ENCODE data around the gene OR1D2. TPM values are rescaled to one million over a fixed set of nuclear protein-coding genes. Genes with fewer than 3 reads are reported as not detected.
"Not testable (repeated sequence)": the region's sequence is repeated elsewhere in the genome, so short reads cannot be mapped to it uniquely, and the experiment has no call there.

Gene OR1D2, protein sequence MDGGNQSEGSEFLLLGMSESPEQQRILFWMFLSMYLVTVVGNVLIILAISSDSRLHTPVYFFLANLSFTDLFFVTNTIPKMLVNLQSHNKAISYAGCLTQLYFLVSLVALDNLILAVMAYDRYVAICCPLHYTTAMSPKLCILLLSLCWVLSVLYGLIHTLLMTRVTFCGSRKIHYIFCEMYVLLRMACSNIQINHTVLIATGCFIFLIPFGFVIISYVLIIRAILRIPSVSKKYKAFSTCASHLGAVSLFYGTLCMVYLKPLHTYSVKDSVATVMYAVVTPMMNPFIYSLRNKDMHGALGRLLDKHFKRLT
- not detected for total RNA-seq

DNA sequence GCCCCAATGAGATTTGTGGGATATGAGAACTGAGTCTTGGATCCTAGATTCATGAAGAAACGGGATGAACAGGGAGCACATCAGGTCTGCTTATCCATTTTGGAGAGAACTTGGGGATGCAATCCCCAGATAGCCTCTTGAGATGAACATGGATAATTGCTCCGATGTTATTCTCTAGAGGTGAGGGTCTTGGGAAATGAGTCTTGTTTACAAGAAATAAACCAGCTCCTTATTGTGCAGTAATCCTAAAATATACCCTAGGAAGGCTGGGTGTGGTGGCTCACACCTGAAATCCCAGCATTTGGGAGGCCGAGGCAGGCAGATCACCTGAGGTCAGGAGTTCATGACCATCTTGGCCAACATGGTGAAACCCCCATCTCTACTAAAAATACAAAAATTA lies at the start of gene OR1D2:
TSS of gene OR1D2 (minus strand) at position 101 of the 400 bp plus-strand sequence. CDS start 11,426 bp downstream, outside the sequence.
- ATAC-seq, result no peak

DNA sequence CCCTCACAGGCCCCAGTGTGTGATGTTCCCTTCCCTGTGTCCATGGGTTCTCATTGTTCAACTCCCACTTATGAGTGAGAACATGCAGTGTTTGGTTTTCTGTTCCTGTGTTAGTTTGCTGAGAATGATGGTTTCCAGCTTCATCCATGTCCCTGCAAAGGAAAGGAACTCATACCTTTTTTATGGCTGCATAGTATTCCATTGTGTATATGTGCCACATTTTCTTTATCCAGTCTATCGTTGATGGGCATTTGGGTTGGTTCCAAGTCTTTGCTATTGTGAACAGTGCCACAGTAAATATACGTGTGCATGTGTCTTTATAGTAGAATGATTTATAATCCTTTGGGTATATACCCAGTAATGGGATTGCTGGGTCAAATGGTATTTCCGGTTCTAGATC lies 33.3 kb upstream of the OR1D2 start:
- not testable (repeated sequence) for ATAC-seq

DNA sequence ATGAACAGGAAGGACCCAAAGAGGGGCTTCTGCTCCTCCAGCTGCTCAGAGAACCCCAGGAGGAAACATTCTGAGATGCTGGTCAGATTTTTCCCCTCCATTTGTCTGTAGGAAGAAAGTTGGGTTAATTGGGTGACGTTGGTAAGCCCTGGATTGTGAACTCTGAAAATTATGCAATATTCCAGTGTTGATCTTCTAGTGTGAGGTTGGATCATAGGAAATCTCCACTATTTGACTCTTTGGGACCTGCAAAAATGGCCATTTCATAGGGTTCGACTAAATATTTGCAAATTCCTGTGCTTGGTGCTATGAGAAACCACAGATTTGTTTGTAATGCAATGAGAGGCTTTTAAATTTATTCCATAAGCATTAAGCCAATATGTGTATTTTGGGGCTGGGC lies 23.2 kb upstream of the OR1D2 start, which contains the start of gene OR1G1:
TSS of gene OR1G1 (minus strand) at position 101 of the 400 bp plus-strand sequence. CDS start at position 101, 0 bp downstream.
- ATAC-seq, result no peak

DNA sequence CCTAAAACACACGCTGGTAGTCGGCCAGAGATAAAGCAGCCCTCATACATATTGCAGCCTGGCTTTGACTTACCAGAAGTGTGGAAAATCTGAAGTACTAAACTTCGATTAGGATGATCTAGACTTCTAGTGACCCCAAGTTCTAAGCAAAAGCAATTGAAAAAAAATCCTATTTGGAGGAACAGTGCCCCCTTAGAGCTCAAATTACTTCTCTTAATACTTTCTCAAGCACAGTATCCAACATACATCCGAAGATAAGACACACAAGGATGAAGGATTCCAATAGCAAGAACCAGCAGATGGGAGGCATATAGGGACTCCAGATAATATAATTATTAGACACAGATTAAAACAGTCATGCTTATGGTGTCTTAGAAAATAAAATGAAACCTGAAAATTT lies 30.4 kb downstream of the OR1D2 start:
- not testable (repeated sequence) for ATAC-seq

DNA sequence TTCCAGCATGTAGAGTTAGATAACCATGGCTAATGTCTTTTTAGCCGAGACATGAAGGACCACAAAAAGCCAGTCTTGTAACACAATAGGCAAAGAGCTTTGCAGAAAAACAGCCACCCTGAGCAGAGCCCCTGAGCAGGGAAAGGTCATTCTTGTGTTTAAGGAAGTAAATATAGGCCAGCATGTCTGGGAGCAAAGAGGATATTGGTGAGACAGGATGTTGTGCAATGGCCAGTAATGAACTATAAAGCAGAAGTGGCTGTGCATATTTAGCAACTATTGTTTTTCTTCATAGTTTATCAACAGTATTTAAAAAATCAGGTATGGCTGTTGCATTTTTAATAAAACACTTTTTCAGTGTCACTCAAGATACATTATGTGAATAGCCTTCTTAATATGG lies 39.0 kb downstream of the OR1D2 start:
- ATAC-seq, result peak; percentile 60

DNA sequence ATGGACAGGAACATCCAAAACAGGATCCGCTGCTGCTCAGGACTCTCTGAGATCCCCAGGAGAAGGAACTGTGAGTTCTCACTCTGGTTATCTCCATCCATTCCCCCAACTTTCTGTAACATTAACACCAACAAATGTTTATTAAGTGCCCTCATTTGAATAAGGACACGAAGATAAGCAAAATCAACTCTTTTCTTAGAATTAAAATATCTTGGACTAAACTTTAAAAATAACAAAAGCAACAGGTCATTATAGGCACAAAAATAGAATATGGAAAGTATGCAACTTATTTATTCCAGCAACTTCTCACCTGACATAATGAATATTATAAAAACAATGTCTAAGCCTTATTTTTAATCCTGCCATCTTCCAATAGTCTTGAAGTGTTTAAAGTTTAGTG lies 40.7 kb downstream of the OR1D2 start, which contains the start of gene OR1D5:
TSS of gene OR1D5 (minus strand) at position 101 of the 400 bp plus-strand sequence. CDS start at position 101, 0 bp downstream.
- ATAC-seq, result not testable (repeated sequence)

DNA sequence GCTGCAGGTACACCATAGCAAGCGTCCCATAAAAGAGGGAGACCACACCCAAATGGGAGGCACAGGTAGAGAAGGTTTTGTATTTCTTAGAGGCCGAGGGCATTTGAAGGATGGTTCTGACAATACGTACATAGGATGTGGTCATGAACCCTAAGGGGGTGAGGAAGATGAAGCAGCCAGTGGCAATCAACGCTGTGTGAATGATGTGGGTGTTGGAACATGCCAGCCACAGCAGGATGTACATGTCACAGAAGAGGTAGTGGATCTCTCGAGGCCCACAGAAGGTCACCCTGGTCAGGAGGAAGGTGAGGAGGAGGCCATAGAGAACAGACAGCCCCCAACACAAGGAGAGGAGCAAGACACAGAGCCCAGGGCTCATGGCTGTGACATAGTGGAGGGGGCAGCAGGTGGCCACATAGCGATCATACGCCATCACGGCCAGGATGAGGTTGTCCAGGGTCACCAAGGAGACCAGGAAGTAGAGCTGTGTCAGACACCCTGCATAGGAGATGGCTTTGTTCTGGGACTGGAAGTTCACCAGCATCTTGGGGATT lies 41.3 kb downstream of the OR1D2 start:
- ATAC-seq, result not testable (repeated sequence)

DNA sequence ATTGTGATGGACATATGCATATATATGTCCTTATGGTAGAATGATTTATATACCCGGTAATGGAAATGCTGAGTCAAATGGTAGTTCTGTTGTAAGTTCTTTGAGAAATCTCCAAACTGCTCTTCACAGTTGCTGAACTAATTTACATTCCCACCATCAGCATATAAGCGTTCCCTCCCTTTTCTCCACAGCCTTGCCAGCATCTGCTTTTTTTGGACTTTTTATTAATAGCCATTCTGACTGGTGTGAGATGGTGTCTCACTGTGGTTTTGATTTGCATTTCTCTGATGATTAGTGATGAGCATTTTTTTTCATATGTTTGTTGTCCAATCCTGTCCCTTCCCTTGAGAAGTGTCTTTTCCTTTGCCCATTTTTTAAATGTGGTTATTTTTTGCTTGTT lies 49.4 kb downstream of the OR1D2 start:
- ATAC-seq, result not testable (repeated sequence)

DNA sequence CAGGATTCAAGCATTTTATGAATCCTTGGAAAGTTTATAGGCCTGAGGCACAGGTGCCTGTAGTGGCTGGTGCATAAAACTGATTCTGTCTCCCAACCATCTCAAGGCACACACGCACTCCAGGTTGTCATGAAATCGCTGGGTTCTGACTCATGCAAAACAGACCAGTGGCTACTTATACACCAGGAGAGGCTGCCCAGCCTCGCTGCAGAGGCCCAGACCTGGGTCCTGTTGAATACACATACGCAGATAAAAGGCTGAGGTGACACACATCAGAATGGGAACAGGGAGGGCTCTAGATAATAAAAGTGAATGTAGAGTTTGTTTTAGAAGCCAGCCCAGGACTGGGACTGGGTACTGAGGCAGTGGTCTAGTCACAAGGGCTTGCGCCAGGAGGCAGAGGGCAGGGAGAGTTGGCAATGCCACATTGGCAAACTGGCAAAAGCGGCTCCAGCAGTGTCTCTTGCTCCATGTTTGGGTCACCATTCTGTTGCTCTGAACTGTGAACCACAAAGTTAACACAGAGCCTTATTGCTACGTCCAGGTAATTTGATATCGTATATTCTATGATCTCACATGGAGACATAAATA lies 54.4 kb downstream of the OR1D2 start:
- no peak for ATAC-seq

DNA sequence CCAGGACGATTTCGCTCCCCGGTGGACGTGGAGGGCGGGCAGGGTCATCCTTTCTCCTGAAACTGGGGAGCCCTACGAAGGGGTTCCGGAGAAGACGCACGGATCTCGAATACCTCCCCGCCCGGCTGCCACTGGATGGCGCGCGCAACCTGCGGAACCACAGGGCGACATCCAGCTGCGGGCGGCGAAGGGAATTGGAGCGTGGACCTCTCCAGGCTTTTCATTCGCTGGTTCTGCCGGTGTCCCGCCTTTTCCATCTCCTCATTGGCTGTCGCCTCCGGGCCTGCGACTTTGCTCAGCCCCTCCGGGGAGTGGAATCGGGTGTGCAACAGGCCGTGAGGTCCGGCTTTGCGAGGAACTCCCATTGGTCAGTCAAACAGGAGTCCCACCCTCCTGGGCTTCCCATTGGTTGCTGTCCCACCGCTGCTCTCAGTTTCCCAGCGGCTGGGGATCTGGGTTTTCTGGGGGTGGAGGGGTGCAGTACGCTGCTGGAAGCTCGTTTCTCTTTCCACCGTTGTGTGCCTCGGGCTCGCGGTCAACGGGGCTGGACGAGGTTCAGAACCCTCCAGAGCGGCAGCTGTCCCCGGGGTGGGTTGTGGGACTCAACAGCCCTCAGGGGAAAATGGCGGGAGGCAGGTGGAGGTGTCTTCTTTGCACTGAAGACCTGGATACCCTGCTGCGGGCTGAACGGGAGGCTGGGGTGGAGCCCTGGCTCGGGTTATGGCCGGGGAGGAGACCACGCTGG lies 55.3 kb downstream of the OR1D2 start:
- peak; percentile 99 for ATAC-seq

DNA sequence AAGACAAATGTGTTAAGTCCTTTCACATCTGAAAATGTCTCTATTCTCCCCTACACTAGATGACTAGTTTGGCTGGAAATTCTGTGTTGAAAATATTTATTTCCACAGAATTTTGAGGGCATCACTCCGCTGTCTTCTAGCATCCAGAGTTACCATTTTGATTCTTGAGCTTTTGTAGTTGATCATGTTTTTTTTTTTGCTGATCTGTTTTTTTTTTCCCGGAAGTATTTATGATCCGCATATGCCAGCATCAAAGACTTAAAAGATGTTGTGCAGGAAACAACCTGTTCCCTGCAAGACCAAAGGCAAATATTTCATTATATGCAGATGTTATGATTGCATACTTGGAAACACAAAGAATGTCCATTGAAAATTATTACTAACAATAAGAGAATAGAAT lies 57.5 kb downstream of the OR1D2 start:
- ATAC-seq, result no peak

DNA sequence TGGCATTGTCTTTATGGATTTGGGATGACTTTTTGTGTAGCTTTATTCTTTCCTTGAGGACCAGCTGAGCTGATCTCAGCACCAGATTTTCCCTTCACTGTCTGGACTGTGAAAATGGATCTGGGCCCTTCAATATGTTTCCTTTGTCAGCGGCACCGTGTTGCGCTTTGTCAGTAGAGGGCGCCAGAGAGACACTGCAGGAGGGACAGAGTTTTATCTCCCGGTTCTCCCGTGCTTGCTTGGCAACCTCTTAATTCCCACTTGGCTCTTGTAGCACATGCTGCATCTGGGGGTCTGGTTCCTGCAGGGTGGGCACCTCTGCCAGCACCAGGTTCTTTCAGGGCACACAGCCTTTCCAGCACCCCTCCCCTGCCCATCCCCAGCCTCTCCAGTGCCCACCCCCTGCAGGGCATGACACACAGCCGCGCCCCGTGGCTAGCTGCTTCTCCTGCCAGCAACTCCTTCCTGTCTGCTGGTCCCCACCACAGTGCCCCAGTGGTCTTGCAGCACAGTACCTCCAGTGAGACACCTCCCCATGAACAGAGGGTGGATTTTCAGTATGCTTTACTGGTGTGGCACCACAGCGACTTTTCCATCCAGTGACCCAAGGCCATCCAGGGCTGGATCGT lies 60.4 kb downstream of the OR1D2 start:
- no peak for ATAC-seq

DNA sequence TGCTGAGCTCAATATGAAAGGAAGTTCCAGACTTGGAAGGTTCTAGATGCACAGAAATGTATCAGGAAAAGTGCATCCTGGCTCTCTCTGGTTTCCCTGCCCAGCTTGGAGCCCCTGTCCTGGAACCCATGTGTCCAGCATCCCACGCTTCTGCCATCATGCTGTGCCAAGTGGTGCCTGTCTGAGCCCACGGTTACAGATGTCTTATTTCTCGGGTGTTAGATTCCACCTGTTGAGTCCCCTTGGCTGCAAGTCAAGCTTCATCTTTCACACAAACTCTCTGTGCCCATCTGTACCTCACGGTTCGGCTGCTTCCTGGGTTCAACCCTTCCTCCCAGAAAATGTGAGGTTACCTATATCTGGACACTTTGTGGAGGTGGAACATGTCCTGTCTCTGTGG lies 63.3 kb downstream of the OR1D2 start:
- no peak for ATAC-seq

DNA sequence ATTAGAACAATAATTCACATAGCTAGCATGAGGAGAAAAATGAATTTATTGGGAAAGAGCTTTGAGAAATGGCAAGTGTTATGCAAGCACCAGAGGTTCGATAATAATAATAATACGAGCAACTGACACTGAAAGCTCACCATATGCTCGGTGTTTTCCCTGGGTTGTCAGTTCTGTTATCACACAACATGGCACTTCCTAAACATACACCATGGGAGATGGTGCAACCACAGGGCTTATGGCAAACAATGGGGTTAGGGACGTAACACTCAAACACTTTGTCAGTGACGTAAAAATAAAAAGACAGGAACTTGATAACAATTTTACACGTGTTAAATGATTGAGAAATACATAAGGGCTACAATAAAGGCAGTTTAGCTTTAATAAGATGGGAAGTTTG lies 64.5 kb downstream of the OR1D2 start:
- no peak for ATAC-seq

DNA sequence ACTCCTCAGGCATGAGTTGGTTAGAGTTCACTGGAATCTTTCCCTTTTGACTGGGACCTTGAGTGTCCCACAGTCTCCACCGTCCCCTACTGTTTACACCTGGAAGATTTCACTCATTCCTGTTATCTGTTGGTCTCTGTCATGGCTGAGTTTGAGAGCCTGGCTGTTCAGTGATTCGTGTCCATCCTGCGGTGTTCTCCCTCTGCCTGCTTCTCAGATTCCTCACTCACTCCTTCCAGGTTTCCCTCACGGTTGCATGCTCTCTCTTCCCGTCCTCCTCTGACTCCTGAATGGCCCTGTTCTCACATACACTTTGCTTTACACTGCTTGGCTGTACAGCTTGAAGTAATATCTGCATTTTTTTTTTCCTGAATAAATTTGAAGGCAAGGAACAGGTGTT lies 65.3 kb downstream of the OR1D2 start:
- ATAC-seq, result no peak

Other genes starting within 250 kb of the OR1D2 start
- not detected for gene OR1D5, start 40.8 kb downstream of the OR1D2 start, total RNA-seq
- not detected for gene OR1G1, start 23.1 kb upstream of the OR1D2 start, total RNA-seq
- gene OR1A2, start 93.1 kb upstream of the OR1D2 start, total RNA-seq, result not detected
- not detected for gene OR1A1, start 103.2 kb upstream of the OR1D2 start, total RNA-seq
- gene OR3A1, start 193.9 kb upstream of the OR1D2 start, total RNA-seq, result not detected